Right ventricle myocardium inferior (tissue), 1 donor: ENCODE results near the gene HRCT1. TPM values are rescaled to one million over a fixed set of nuclear protein-coding genes. Genes with fewer than 3 reads are reported as not detected.
A peak's percentile ranks its signal among the peaks of the same experiment; 100 is the strongest.

Experiments
- ATAC-seq: fragments of 200-7000 bp; cut with Tn5 transposase; one replicate; pipeline ENCODE4 v1.9.1; 2020; ENCODE audit warnings: mild to moderate bottlenecking, moderate library complexity
- DNase-seq: peaks from one replicate; pipeline ENCODE4 v3.0.0; 2021; ENCODE audit errors: missing footprints
- intact Hi-C: fragments of 100-400 bp; cut with DNase I; formaldehyde crosslinking; loops from one replicate; pipeline ENCODE4 v1.11.0; 2022
- total RNA-seq: library from RNA; stranded (reverse); fragmentation: NEBNext Ultra II Directional; extraction: Animal tissue kit (Norgen Biotek cat#: 25700); gene quantifications from one replicate; pipeline ENCODE4 v1.2.1, GENCODE V29; 2021
- donor health status: DM: no; HTN: yes; CAD: no; lungs with severe emphysema.

The HRCT1 gene
- total RNA-seq, 1 donor from 2014 or later: 8.1 TPM

GRCh38 chr9:35935755-35936509 is 29.9 kb downstream of the HRCT1 start:
- no peak for DNase-seq
- intact Hi-C loops: no loop called here
- no peak for ATAC-seq

- intact Hi-C loops: no loop called here
- ATAC-seq: no peak
- no peak for DNase-seq
Observed at GRCh38 chr9:35937227-35937626, 31.2 kb downstream of the HRCT1 start.

- intact Hi-C loops: no loop called here
- DNase-seq (no peak), ATAC-seq (no peak)
Observed at GRCh38 chr9:35938474-35939356, 32.7 kb downstream of the HRCT1 start.

- ATAC-seq (no peak), DNase-seq (no peak)
- intact Hi-C loops: no loop called here
Observed at GRCh38 chr9:35939679-35940250, 33.8 kb downstream of the HRCT1 start.

- DNase-seq (no peak), ATAC-seq (no peak)
- intact Hi-C loops: no loop called here
Observed at GRCh38 chr9:35940458-35941407, 34.7 kb downstream of the HRCT1 start.

- intact Hi-C loops: no loop called here
- DNase-seq (no peak), ATAC-seq (no peak)
Observed at GRCh38 chr9:35942286-35942685, 36.3 kb downstream of the HRCT1 start.

GRCh38 chr9:35944173-35944572 is 38.2 kb downstream of the HRCT1 start:
- DNase-seq (no peak), ATAC-seq (no peak)
- intact Hi-C loops: no loop called here

- ATAC-seq (peak; percentile 8), DNase-seq (no peak)
- intact Hi-C loops: loop anchor here (1.0 kb wide), 1 partner anchor 42 kb away; no protein-coding TSS in a partner anchor
Observed at GRCh38 chr9:35944841-35945240, 38.8 kb downstream of the HRCT1 start.

GRCh38 chr9:35945341-35946018 is 39.5 kb downstream of the HRCT1 start:
- ATAC-seq (peak; percentile 89), DNase-seq (peak; percentile 92)
- intact Hi-C loops: loop anchor here (1.0 kb wide), 1 partner anchor 42 kb away; no protein-coding TSS in a partner anchor

- ATAC-seq (no peak), DNase-seq (no peak)
- intact Hi-C loops: no loop called here
Observed at GRCh38 chr9:35948451-35948850, 42.4 kb downstream of the HRCT1 start.

- no peak for ATAC-seq
- no peak for DNase-seq
- intact Hi-C loops: no loop called here
Observed at GRCh38 chr9:35948901-35949318, 42.9 kb downstream of the HRCT1 start.

GRCh38 chr9:35951736-35952135 is 45.7 kb downstream of the HRCT1 start:
- DNase-seq (no peak), ATAC-seq (no peak)
- intact Hi-C loops: no loop called here

- intact Hi-C loops: no loop called here
- ATAC-seq (no peak), DNase-seq (no peak)
Observed at GRCh38 chr9:35952526-35953191, 46.7 kb downstream of the HRCT1 start.

GRCh38 chr9:35954942-35955546 is 49.0 kb downstream of the HRCT1 start:
- DNase-seq (no peak), ATAC-seq (peak; percentile 65)
- intact Hi-C loops: loop anchor here (1.0 to 5.0 kb wide), 2 partner anchors 52 to 68 kb away; no protein-coding TSS in a partner anchor

GRCh38 chr9:35956651-35957050 is 50.6 kb downstream of the HRCT1 start:
- no peak for ATAC-seq
- DNase-seq: no peak
- intact Hi-C loops: loop anchor here (5.0 kb wide), 1 partner anchor 51 kb away; no protein-coding TSS in a partner anchor
